CD4-positive, alpha-beta T cell (primary cell): ENCODE measurements around the gene IL34. TPM values are rescaled to one million over a fixed set of nuclear protein-coding genes. Genes with fewer than 3 reads are reported as not detected.

Source experiments
- ATAC-seq: fragments of 200-7000 bp; cut with Tn5 transposase; one replicate; pipeline ENCODE4 v1.10.0; 2022; ENCODE audit warnings: mild to moderate bottlenecking; ENCODE audit not compliant: poor library complexity
- CTCF ChIA-PET: fragments of 350-600 bp; sonication (Branson Sonifier 250); formaldehyde crosslinking; loops from one replicate; lab custom pipeline; 2021; ENCODE audit warnings: antibody characterized with exemption, inconsistent platforms; lab: Charles Lee
- POLR2A ChIA-PET: fragments of 350-600 bp; sonication (Branson Sonifier 250); formaldehyde crosslinking; loops from one replicate; lab custom pipeline; 2021; ENCODE audit warnings: antibody characterized with exemption, inconsistent platforms; lab: Charles Lee
- DNase-seq, 14 experiments: peaks; one replicate each; pipeline ENCODE4 v3.0.0-alpha.2; 2013 to 2020; ENCODE audit warnings: mixed read lengths in 2 of 14
- H3K27ac ChIP-seq, 2 donors: one replicate each; pipeline versions ENCODE4 v1.5.1 to v1.7.0; 2013; ENCODE audit warnings: low read length in 2 of 2, low read depth in 1 of 2, mild to moderate bottlenecking in 1 of 2
- H3K27me3 ChIP-seq, 2 experiments: 1 replicate in 1 of 2; 2 replicates in 1 of 2; pipeline versions ENCODE4 v1.6.1 to v1.7.0; 2013; ENCODE audit warnings: low read length in 2 of 2, control low read depth in 1 of 2, mild to moderate bottlenecking in 1 of 2, moderate library complexity in 1 of 2; ENCODE audit not compliant: insufficient read depth in 2 of 2, control insufficient read depth in 1 of 2
- H3K36me3 ChIP-seq: one replicate; pipeline ENCODE4 v1.6.1; 2013; ENCODE audit warnings: low read length, control low read depth; ENCODE audit not compliant: insufficient read depth
- H3K4me1 ChIP-seq: one replicate; pipeline ENCODE4 v1.6.1; 2013; ENCODE audit warnings: low read length, control low read depth; ENCODE audit not compliant: insufficient read depth
- H3K4me3 ChIP-seq: one replicate; pipeline ENCODE4 v1.5.1; 2013; ENCODE audit warnings: mild to moderate bottlenecking, low read length, moderate library complexity
- H3K9me3 ChIP-seq, 2 experiments: 1 replicate in 1 of 2; 2 replicates in 1 of 2; pipeline versions ENCODE4 v1.6.1 to v1.7.0; 2013; ENCODE audit warnings: low read length in 2 of 2, mild to moderate bottlenecking in 2 of 2, control low read depth in 1 of 2, moderate library complexity in 1 of 2; ENCODE audit not compliant: control insufficient read depth in 1 of 2, insufficient read depth in 1 of 2
- H3K27ac Mint-ChIP-seq: one replicate; pipeline ENCODE4 v1.8.0; 2020; ENCODE audit warnings: mixed read lengths
- H3K27me3 Mint-ChIP-seq: one replicate; pipeline ENCODE4 v1.8.0; 2021; ENCODE audit warnings: mixed read lengths
- H3K36me3 Mint-ChIP-seq: one replicate; pipeline ENCODE4 v1.8.0; 2021; ENCODE audit warnings: low read depth, mixed read lengths
- H3K4me1 Mint-ChIP-seq: one replicate; pipeline ENCODE4 v1.8.0; 2021; ENCODE audit warnings: low read depth, mixed read lengths
- H3K4me3 Mint-ChIP-seq: one replicate; pipeline ENCODE4 v1.8.0; 2020; ENCODE audit warnings: mild to moderate bottlenecking, mixed read lengths
- H3K9me3 Mint-ChIP-seq: one replicate; pipeline ENCODE4 v1.8.0; 2020; ENCODE audit warnings: mixed read lengths
- CTCF ChIP-seq: fragments of 200-600 bp; IDR thresholded peaks from one replicate; pipeline ENCODE4 v1.8.0; 2022; ENCODE audit warnings: antibody characterized with exemption, mild to moderate bottlenecking
- intact Hi-C, 2 experiments: fragments of 100-400 bp; cut with DNase I in 1 of 2; cut with micrococcal nuclease in 1 of 2; formaldehyde crosslinking; loops; one replicate each; pipeline versions ENCODE4 v1.15.1 to v1.9.0; 2023 to 2025; cut with DNase I, micrococcal nuclease
- total RNA-seq, 174 experiments: library from RNA in 2 of 174; stranded (reverse) in 2 of 174; gene quantifications; one replicate each; pipeline ENCODE4 v1.2.3 and lab custom pipeline; 2021 to 2026

The IL34 gene
- total RNA-seq, 2 experiments from 2014 or later: 0.84 to 0.88 TPM

- POLR2A ChIA-PET: no interaction called here
- ATAC-seq (no peak), DNase-seq (no peak)
- H3K27me3 Mint-ChIP-seq: no peaks in the 10 kb centered on the region
- no peak overlapping the region for H3K27ac ChIP-seq
- H3K9me3 ChIP-seq: no peaks in the 10 kb centered on the region
- H3K27ac Mint-ChIP-seq: no peak overlapping the region
- no peak overlapping the region for H3K4me3 Mint-ChIP-seq
- H3K4me1 Mint-ChIP-seq: peaks cover 4% of the 10 kb centered on the region
- no peaks in the 10 kb centered on the region for H3K4me1 ChIP-seq
- no peak overlapping the region for H3K4me3 ChIP-seq
- CTCF ChIA-PET: no interaction called here
- peaks cover 16% of the 10 kb centered on the region for H3K36me3 Mint-ChIP-seq
- peaks cover 14% of the 10 kb centered on the region for H3K36me3 ChIP-seq
- no peaks in the 10 kb centered on the region for H3K9me3 Mint-ChIP-seq
- no peaks in the 10 kb centered on the region for H3K27me3 ChIP-seq
- TF ChIP-seq CTCF: no peak
- intact Hi-C loops: no loop called here
Observed at GRCh38 chr16:70709457-70709856, 63.1 kb downstream of the IL34 start.

DNA sequence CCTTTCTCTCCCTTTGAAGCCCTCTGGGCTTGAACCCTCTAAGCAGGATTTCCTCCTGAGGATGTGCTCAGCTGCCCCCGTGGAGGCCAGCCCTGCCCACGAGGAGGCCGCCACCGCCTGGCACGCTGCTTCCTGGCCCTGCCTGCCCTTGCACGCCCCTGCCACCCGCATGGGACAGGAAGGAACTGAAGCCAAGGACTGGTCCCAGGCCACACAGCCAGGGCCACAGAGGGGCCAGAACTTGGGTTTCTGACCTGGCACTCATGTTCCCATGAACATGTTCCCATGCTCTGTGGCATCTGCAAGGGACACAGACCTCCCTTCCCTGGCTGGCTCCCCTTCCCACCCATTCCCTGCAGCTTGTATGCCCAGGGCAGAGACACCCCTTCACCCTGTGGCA is 63.6 kb downstream of the IL34 start:
- Histone ChIP-seq H3K27me3 (no peaks in the 10 kb centered on the region), H3K36me3 (peaks cover 14% of the 10 kb centered on the region), H3K4me3 (no peak overlapping the region), H3K9me3 (no peaks in the 10 kb centered on the region), H3K4me1 (no peaks in the 10 kb centered on the region), H3K27ac (no peak overlapping the region)
- CTCF ChIA-PET: no interaction called here
- Mint-ChIP-seq H3K4me1 (peaks cover 4% of the 10 kb centered on the region), H3K27me3 (no peaks in the 10 kb centered on the region), H3K36me3 (peaks cover 16% of the 10 kb centered on the region), H3K27ac (no peak overlapping the region), H3K4me3 (no peak overlapping the region), H3K9me3 (no peaks in the 10 kb centered on the region)
- DNase-seq (no peak), ATAC-seq (no peak)
- intact Hi-C loops: no loop called here
- POLR2A ChIA-PET: no interaction called here
- no peak for TF ChIP-seq CTCF

Other genes starting within 250 kb of the IL34 start
- gene ST3GAL2, start 207.5 kb upstream of the IL34 start, total RNA-seq: 10 to 100 TPM in 1 of 2 experiments, 1 to 10 TPM in 1; 9.8 to 11.1 TPM
- gene FCSK, start 192.0 kb upstream of the IL34 start, total RNA-seq: 10 to 100 TPM; 21.8 to 25.4 TPM
- 10 to 100 TPM; 15.9 to 19.3 TPM for gene COG4, start 123.0 kb upstream of the IL34 start, total RNA-seq
- gene SF3B3, start 122.7 kb upstream of the IL34 start, total RNA-seq: 100 to 1,000 TPM; 130 to 140 TPM
- gene MTSS2, start 39.5 kb downstream of the IL34 start, total RNA-seq: 10 to 100 TPM; 15.4 to 16.4 TPM
- 10 to 100 TPM; 23.0 to 23.6 TPM for gene VAC14, start 154.6 kb downstream of the IL34 start, total RNA-seq